C4-2B (cell line): ENCODE measurements around the gene DCHS1.

Source experiments
- H3K27ac ChIP-seq: fragments of 450-650 bp; 2 replicates; pipeline ENCODE4 v1.5.1; 2017
- ZFX ChIP-seq: fragments of 450-650 bp; IDR thresholded peaks from 2 replicates; pipeline ENCODE4 v1.6.1; 2017
- TF ChIP-seq, protein P1 (sequence below): fragments of 450-650 bp; conservative IDR thresholded peaks from 2 replicates; pipeline ENCODE4 v1.5.1; 2017; ENCODE audit warnings: mild to moderate bottlenecking

The DCHS1 gene

DNA sequence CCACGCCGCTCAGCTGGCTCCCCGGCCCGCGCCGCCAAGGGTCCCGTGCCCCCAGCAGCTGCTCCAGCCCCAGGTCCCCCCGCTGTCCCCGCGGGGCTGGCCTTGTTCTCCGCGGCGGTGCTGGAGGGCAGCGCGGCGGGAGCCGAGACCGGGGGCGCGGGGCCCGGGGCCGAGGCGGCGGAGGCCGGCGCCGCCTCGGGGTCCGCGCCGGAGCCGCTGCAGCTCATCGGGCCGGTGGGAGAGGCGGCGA lies 43.7 kb downstream of the DCHS1 start:
- peak overlapping the region; percentile 89 for H3K27ac ChIP-seq
- TF ChIP-seq ZFX: peak; percentile 34; the same call in 1 of the 2 replicates
- TF ChIP-seq, protein P1, sequence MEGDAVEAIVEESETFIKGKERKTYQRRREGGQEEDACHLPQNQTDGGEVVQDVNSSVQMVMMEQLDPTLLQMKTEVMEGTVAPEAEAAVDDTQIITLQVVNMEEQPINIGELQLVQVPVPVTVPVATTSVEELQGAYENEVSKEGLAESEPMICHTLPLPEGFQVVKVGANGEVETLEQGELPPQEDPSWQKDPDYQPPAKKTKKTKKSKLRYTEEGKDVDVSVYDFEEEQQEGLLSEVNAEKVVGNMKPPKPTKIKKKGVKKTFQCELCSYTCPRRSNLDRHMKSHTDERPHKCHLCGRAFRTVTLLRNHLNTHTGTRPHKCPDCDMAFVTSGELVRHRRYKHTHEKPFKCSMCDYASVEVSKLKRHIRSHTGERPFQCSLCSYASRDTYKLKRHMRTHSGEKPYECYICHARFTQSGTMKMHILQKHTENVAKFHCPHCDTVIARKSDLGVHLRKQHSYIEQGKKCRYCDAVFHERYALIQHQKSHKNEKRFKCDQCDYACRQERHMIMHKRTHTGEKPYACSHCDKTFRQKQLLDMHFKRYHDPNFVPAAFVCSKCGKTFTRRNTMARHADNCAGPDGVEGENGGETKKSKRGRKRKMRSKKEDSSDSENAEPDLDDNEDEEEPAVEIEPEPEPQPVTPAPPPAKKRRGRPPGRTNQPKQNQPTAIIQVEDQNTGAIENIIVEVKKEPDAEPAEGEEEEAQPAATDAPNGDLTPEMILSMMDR: no peak

DNA sequence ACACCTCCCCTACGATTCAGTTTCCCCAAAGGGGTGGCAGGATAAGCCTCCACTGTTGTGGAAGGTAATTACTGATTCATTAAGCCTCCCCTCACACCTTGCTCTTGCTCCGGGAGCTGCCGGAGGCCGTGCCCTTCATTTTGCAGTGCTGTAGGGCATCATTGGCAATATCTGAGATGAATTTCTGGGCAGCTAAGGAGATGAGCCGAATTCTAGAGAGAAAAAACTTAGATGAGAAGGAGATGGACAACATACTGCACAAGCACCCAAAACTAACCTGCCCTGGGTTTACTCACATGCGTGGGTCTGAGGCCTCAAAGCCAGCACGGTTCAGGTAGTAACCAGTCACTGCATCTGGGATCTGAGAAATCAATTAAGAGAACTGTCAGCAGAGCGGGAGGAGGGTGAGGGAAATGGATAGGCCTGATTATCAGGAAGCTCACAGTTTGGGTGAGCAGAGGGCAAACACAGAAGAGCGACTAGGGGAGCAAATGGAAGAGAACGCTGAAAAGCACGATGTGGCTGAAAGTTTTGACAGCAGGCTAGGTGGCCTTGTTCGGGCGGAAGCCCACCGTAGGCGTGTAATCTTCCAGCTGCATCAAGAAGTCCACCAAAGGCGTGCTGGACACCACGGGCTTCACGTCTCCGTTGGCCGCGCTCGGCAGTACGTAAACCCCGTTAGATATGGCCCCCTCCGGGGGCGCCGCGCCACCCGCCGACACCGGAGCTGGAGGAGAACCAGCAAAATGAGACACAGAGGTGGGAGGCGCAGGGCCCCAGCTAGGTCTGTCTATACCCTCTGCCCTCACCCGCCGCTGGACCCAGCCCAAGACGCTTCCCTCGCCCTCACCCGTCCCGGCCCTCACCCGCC lies 44.3 kb downstream of the DCHS1 start:
- TF ChIP-seq, protein P1: no peak
- peak overlapping the region; percentile 89 for H3K27ac ChIP-seq

DNA sequence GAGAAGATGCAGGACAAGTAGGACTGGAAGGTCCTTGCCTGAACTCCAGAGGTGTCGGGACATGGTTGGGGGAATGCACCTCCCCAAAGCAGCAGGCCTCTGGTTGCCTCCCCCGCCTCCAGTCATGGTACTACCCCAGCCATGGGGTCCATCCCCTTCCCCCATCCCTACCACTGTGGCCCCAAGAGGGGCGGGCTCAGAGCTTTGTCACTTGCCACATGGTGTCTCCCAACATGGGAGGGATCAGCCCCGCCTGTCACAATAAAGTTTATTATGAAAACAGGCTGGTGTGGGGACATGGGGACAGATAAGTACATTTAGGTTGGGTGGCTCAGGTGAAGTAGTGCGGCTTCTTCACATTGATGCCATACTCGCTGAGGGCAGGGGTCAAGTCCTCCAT lies 45.0 kb downstream of the DCHS1 start:
- H3K27ac ChIP-seq: no peak overlapping the region
- TF ChIP-seq, protein P1: no peak
- no peak for TF ChIP-seq ZFX

DNA sequence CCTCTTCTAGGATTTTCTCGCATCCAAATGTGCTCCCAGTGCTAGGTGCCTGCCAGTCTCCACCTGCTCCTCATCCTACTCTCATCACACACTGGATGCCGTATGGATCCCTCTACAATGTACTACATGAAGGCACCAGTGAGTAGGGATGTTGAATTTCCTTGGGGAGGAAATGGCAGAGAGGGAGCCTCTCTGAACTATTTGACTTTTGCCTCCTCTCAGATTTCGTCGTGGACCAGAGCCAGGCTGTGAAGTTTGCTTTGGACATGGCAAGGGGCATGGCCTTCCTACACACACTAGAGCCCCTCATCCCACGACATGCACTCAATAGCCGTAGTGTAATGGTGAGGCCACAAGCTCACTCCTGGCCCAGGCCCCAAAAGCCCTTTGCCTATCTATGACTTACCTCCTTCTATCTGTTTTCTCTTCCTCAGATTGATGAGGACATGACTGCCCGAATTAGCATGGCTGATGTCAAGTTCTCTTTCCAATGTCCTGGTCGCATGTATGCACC lies 46.0 kb downstream of the DCHS1 start:
- H3K27ac ChIP-seq: no peak overlapping the region
- TF ChIP-seq ZFX: no peak
- TF ChIP-seq, protein P1: no peak

DNA sequence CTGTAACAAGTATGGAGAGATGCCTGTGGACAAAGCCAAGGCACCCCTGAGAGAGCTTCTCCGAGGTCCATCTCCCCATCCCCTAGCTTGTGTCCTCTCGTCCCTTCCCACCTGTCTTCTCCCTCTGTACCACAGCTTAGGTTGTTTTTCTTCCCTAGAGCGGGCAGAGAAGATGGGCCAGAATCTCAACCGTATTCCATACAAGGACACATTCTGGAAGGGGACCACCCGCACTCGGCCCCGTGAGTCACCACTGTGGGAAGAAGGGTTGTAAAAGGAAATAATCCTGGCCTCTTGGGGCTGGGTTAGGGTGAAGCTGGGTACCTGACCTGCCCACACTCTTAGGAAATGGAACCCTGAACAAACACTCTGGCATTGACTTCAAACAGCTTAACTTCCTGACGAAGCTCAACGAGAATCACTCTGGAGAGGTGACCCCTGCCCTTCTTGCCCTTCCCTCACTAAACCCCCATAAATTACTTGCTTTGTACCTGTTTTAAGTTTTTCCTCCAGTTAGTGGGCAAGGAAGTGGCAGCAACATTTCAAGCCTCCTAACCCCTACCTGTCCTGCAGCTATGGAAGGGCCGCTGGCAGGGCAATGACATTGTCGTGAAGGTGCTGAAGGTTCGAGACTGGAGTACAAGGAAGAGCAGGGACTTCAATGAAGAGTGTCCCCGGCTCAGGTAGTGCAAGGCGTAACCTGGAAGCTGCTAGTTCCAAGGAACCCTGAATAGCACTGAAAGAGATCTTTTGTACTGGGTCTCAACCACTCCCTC lies 46.7 kb downstream of the DCHS1 start:
- no peak overlapping the region for H3K27ac ChIP-seq
- no peak for TF ChIP-seq ZFX
- TF ChIP-seq, protein P1: no peak

DNA sequence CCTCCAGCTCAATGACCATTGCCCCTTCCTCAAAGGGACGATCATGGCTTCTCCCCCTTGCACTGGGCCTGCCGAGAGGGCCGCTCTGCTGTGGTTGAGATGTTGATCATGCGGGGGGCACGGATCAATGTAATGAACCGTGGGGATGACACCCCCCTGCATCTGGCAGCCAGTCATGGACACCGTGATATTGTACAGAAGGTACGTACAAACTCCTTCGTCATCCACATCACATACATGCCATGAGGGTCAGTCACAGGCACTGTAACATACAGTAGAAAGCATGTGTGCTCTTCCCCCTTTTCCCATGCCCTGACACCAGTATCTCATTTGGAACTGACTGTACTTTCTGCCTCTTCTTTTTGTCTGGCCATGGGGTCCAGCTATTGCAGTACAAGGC lies 47.6 kb downstream of the DCHS1 start:
- no peak overlapping the region for H3K27ac ChIP-seq
- TF ChIP-seq, protein P1: no peak
- TF ChIP-seq ZFX: no peak

DNA sequence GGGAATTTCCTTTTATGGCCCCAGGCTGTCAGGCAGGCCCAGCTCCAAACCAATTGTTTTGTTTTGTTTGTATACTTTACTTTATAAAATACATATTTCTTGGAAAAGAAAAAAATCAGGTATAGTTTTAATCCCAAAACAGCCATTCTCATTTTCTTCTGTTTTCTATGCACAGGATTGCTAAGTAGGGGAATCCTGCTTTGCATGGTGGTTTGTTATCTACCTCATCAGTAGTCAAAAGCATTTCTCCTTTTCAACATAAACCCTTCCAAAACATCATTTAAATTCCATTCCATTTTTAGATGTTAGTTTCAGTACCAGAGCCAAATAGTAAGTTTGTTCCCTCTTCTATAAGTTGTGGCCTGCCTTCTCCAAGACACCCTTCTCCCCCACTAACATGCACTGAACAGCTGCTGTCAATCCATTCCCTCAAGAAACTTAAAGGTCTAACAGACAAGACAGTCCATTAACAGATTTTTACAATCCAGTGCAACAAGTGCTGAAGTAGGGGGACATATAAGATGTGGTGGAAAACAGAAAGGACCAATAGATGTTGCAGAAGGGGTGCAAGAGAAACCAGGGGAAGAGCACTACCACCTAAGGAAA lies 48.3 kb downstream of the DCHS1 start:
- H3K27ac ChIP-seq: peak overlapping the region; percentile 32

More for the DNA sequence above, 48.3 kb downstream of the DCHS1 start:
- TF ChIP-seq, protein P1: no peak
- TF ChIP-seq ZFX: no peak
